K562 (cell line): ENCODE results near the gene ACP6.

Source experiments
- ELF4 ChIP-seq: fragments of 450-650 bp; formaldehyde crosslinking; IDR thresholded peaks from 2 replicates; pipeline ENCODE4 v1.4.0; 2022; ENCODE audit warnings: missing genetic modification characterization
- POLR2AphosphoS5 ChIP-seq: IDR thresholded peaks from 2 replicates; pipeline ENCODE4 v1.6.1; 2011; ENCODE audit warnings: mild to moderate bottlenecking, low read depth, low read length, moderate library complexity; ENCODE audit not compliant: control insufficient read depth, insufficient read depth
- RCOR1 ChIP-seq, 2 experiments: IDR thresholded peaks; 2 replicates each; pipeline ENCODE4 v1.6.1; 2012; ENCODE audit warnings: low read depth in 2 of 2, low read length in 2 of 2, borderline replicate concordance in 1 of 2, improper control_type of control experiment in 1 of 2
- TF ChIP-seq, protein P1 (sequence below): fragments of 250-450 bp; sonication (Bioruptor Pico); IDR thresholded peaks from 2 replicates; pipeline ENCODE4 v1.5.0; 2021
- TF ChIP-seq, protein P2 (sequence below), 3 experiments: IDR thresholded peaks in 2 of 3; conservative IDR thresholded peaks in 1 of 3; 2 replicates each; pipeline ENCODE4 v1.5.1; 2011 to 2012; ENCODE audit warnings: low read length in 3 of 3, mild to moderate bottlenecking in 3 of 3, control low read depth in 2 of 3, improper control_type of control experiment in 1 of 3, inconsistent platforms in 1 of 3, low read depth in 1 of 3, mixed read lengths in 1 of 3, moderate library complexity in 1 of 3; ENCODE audit not compliant: insufficient read depth in 2 of 3

DNA sequence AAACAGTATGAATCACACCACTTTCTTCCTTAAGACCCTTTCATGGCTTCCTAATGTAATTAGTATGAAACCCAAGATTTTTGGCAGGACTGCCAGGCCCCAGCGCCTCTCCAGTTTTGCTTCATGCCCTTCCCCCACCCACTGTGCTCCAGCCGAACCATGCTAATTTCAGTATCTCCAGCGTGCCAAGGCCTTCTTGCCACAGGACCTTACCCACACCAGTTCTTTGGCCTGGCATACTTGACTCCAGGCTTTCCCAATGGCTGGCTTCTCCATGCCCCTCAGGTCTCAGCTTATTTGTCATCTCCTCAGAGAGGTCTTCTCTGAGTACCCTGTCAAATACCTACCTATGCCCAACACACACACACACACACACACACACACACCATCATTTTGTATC lies 38.5 kb downstream of the ACP6 start:
- TF ChIP-seq, protein P1, sequence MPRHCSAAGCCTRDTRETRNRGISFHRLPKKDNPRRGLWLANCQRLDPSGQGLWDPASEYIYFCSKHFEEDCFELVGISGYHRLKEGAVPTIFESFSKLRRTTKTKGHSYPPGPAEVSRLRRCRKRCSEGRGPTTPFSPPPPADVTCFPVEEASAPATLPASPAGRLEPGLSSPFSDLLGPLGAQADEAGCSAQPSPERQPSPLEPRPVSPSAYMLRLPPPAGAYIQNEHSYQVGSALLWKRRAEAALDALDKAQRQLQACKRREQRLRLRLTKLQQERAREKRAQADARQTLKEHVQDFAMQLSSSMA (CRISPR knock-in tag) = no peak
- TF ChIP-seq, protein P2, sequence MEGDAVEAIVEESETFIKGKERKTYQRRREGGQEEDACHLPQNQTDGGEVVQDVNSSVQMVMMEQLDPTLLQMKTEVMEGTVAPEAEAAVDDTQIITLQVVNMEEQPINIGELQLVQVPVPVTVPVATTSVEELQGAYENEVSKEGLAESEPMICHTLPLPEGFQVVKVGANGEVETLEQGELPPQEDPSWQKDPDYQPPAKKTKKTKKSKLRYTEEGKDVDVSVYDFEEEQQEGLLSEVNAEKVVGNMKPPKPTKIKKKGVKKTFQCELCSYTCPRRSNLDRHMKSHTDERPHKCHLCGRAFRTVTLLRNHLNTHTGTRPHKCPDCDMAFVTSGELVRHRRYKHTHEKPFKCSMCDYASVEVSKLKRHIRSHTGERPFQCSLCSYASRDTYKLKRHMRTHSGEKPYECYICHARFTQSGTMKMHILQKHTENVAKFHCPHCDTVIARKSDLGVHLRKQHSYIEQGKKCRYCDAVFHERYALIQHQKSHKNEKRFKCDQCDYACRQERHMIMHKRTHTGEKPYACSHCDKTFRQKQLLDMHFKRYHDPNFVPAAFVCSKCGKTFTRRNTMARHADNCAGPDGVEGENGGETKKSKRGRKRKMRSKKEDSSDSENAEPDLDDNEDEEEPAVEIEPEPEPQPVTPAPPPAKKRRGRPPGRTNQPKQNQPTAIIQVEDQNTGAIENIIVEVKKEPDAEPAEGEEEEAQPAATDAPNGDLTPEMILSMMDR (IDR thresholded peaks at IDR 0.05 in 2 of 3, conservative IDR thresholded peaks at IDR 0.05 in 1 of 3; ENCODE audit: insufficient read depth in 2 of 3, low read depth in 1 of 3, low read length in 3 of 3) = no peak
- no peak for TF ChIP-seq RCOR1 (IDR thresholded peaks at IDR 0.05; ENCODE audit: borderline replicate concordance in 1 of 2, low read depth in 2 of 2, low read length in 2 of 2)
- TF ChIP-seq POLR2AphosphoS5 = no peak
- no peak for TF ChIP-seq ELF4 (CRISPR knock-in tag)
